ENCODE data around the gene TRIM31.

TRIM31 gene

DNA sequence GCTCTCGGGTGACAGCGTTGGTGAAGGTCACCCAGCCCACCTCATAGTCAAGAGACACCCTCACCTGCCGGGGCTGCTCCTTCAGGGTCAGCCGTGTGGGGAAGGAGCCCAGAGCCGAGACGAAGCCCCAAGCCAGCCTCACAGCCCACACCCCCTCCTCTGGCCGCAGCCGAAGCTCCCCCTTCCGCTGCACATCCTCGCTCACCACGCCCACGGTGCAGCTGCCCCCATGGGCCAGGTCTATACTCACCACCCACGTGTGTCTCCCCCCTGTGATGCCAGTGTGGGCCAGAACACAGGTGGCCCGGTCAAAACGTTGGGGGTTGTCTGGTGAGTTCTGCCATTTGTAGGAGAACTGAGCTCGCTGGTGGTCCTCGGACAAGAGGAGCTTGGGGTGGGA lies 41.2 kb upstream of the TRIM31 start:
- no peak for TF ChIP-seq GATA3 (IDR thresholded peaks at IDR 0.05; ENCODE audit: low read depth, low read length)
- TF ChIP-seq GATA2 (IDR thresholded peaks at IDR 0.05; ENCODE audit: low read depth, low read length): no peak

DNA sequence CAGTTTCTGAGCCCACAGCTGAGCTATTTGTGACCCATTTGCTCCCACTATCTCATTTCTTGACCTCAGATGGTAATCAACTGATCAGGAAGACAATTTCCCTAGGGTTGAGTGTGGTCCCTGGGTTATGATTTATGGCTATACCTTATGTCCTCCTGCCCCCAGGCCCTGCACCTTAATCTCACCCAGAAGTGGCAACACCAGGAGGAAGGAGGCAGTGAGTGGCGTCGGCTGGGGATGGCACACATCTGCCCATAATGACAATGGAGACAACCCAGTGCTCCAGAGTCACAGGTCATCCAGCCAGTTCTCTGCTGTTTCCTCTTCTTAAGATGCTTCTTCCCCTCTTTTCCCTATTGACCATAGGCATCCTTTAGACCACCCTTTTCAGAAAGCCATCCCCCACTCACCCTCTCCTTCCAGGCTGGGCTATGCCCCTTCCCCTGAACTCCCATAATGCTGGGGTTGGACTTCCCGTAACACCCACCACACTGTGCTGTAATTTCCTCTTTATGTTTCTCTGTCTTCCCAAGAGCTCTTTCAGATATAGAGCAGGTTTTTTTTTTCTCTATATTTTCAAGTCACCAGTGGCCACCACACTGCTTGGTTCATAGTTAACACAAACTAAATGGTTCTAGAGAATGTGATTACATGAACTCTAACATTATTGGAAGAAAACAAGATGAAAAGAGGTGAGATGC lies 40.2 kb upstream of the TRIM31 start:
- TF ChIP-seq GATA3 (IDR thresholded peaks at IDR 0.05; ENCODE audit: low read depth, low read length) (no peak), GATA2 (IDR thresholded peaks at IDR 0.05; ENCODE audit: low read depth, low read length) (no peak)

DNA sequence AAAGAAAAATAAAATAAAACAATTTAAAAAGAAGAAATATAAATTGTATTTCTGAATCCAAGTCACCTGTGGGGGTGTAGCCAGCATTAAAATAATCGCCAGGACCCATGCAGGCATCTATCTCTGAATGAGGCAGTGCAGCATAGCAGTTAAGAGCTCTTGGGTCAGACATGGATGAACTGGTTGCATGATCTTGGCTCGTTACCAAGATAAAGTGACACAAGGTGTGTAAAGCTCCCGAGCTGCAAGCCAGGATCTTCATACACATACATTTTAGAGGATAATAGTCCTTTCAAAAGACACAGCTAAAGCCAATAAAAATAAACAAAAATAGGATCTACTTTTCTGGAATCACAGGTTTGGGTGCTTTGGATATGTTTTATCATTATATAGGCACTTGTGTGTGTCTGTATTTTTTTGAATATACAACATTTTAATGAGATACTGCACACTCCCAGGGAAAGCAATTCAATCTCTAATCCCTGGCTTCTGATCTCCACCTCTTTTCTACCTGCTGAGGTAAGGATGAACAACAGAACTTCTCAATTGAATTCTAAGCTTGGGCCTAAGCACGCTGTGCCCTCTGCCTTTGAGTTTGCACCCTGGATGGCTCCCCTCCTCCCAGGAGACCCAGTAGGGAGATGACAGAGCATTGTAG lies 39.3 kb upstream of the TRIM31 start:
- TF ChIP-seq GATA3 (IDR thresholded peaks at IDR 0.05; ENCODE audit: low read depth, low read length) (no peak), GATA2 (IDR thresholded peaks at IDR 0.05; ENCODE audit: low read depth, low read length) (no peak)

DNA sequence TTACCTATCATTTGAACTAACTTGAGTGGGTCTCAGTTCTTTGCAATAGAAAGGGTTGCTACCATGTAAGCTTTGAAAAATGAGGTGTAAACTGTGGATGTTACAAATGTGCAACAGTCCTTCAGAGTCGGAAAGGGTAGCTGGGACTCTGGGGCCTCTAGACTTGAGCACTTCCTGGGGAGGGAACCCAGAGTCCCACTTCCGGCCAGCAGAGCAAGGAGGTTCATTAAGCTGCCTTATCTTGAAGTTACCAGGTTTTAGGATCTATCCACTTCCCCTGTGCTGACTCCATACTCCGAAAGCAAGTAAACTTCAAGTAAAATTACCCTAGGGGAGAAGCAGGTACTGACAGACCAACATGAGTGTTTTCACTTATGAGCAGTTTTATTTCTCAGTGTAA lies 38.7 kb upstream of the TRIM31 start:
- TF ChIP-seq GATA3 (IDR thresholded peaks at IDR 0.05; ENCODE audit: low read depth, low read length): no peak
- TF ChIP-seq GATA2 (IDR thresholded peaks at IDR 0.05; ENCODE audit: low read depth, low read length): no peak

DNA sequence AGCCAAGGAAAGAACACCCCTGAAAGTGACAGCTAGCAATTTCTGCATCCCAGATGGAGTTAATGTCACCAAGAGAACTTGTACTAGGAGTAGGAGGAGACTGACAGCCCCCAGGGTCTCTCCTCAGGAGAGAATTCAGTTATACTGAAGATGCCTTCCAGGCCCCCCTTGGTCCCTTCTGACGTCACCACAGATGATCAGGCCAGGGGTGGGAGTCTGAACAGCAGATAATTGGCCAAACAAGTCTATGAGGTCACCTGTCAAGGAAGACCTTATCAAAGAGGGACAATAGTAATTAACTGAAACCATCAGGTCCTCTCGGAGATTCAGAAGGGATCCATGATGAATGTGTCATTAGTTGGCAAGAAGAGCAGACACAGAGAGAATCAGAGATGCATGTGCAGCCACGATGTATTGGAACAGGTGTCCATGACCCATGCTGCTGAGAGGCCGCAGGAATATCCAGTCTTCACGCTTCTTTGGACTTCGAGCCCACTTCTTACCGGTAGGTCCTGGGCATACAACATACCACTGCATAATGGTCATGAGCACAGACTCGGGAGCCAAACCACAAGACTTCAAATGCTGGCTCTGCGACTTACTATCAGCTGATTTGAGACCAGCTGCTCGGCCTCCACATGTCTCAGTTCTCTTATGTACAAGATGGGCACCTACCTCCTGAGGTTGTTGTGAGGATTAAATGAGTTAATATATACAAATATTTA lies 37.9 kb upstream of the TRIM31 start:
- TF ChIP-seq GATA2 (IDR thresholded peaks at IDR 0.05; ENCODE audit: low read depth, low read length): no peak
- TF ChIP-seq GATA3 (IDR thresholded peaks at IDR 0.05; ENCODE audit: low read depth, low read length): no peak

DNA sequence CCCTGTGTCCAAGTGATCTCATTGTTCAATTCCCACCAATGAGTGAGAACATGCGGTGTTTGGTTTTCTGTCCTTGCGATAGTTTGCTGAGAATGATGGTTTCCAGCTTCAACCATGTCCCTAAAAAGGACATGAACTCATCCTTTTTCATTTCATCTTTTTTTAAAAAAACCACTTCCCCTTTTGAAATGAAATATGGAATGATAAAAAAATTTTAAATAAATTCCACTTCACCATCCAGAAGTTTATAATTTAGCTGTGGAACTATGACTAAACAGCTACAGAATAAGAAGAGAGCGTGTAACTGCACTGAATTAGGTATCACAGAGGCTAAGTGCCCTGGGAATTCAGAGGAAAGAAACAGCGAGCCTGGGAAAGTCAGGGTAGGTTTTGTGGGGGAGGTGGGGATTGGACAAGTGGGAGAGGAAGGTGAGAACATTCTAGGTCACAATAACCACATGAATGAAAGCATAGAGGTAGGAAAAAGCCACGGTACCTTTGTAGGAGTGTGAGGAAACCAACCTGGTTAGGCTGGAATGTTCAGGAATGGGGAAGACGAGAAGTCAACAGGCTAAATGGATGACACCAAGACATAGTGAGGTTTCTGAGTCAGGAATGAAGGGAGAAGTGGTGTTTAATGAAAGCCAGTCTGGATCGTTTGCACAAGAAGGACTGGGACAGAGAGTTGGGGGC lies 37.1 kb upstream of the TRIM31 start:
- TF ChIP-seq GATA3 (IDR thresholded peaks at IDR 0.05; ENCODE audit: low read depth, low read length): no peak
- no peak for TF ChIP-seq GATA2 (IDR thresholded peaks at IDR 0.05; ENCODE audit: low read depth, low read length)

DNA sequence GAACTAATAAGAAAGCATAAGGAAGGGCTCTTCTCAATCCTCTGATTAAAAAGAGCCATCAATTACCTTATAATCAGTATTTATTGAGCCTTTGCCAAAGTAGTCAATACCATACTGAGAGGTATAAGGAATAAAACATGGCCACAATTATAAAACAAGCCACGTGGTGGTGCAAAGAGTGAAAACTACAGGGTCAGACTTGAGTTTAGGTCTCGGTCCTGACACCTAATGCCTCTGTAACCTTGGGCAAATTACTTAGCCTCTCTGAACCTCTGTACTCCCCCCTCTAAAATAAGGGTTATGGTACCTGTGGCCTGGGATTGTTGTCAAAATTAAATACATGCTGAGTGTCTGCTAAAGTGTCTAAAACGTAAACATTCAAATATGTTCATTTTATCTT lies 36.3 kb upstream of the TRIM31 start:
- TF ChIP-seq GATA3 (IDR thresholded peaks at IDR 0.05; ENCODE audit: low read depth, low read length) (no peak), GATA2 (IDR thresholded peaks at IDR 0.05; ENCODE audit: low read depth, low read length) (no peak)

DNA sequence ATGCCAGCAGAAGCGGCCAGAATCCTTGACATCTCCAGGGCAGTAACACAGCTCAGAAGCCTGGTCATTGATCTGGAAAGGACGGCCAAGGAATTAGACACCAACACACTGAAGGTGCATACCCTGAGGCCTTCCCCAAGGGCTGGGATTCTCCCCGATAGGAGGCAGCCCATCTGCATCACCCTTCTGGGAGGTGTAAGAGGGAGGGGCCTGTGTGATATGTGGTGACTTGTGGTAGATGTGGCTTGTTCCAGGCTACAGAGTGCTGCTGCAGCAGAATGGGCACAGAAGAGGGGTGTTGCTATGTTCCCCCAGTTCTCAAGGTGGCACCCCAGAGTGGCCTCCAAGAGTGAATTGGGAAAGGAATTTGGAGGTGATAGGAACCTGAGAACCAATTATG lies 34.2 kb upstream of the TRIM31 start:
- no peak for TF ChIP-seq GATA3 (IDR thresholded peaks at IDR 0.05; ENCODE audit: low read depth, low read length)
- TF ChIP-seq GATA2 (IDR thresholded peaks at IDR 0.05; ENCODE audit: low read depth, low read length): no peak

DNA sequence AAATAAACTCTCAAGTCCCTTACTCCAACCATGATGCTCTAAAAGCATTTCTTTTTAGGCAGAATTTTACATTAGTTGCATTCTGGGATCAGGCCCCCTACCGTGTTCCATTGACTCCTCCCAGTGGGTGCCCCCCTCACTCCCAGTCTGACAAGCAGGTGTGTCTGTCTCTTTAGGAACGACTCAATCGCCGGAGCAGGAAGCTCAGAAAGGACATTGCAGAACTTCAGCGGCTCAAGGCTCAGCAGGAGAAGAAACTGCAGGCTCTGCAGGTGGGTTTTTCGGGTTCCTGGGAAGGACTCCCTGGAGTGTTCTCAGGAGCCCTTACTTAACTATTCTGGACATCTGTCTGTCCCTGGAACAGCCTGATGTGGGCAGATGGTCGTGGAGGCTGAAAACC lies 32.9 kb upstream of the TRIM31 start:
- no peak for TF ChIP-seq GATA2 (IDR thresholded peaks at IDR 0.05; ENCODE audit: low read depth, low read length)
- no peak for TF ChIP-seq GATA3 (IDR thresholded peaks at IDR 0.05; ENCODE audit: low read depth, low read length)

DNA sequence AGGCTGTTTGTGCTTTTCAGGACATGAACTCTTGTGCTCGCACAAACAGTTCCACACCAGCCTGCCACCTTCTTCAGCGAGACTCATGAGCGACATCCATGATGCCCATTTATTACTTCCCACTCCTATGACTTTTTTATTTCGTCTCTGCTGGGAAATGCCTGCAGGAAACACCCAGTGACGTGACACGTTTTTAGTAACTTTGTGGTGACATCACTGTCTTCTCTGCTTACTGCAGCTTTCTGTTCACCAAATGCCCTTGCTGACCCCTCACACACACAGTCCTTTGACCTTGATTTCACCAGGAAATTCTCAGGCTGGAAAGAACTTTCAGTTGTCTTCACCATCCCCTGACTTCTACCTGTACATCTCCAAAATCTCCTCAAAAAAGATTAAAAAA lies 31.9 kb upstream of the TRIM31 start:
- TF ChIP-seq GATA2 (IDR thresholded peaks at IDR 0.05; ENCODE audit: low read depth, low read length) (no peak), GATA3 (IDR thresholded peaks at IDR 0.05; ENCODE audit: low read depth, low read length) (no peak)

DNA sequence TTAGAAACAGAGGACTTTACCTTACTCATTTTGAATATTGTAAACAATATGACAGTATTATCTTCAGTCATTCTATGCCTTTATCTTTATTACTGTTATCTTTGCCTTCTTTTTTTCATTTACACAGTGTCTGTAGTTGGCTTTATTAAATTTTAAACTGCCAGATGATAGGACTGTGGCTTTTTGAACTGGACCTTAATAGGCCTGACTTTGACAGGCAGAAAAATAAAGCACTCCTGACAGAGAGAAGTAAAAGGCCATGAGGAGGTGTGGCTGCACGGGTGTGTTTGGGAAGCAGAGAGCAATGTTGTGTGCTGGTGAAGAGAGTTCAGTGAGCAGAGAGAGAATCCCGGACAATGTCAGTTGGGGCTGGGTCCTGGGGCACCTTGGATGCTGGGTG lies 30.9 kb upstream of the TRIM31 start:
- TF ChIP-seq GATA3 (IDR thresholded peaks at IDR 0.05; ENCODE audit: low read depth, low read length) (no peak), GATA2 (IDR thresholded peaks at IDR 0.05; ENCODE audit: low read depth, low read length) (0 out of 2 replicates have a peak, but pooled peaks have one; percentile 10)

DNA sequence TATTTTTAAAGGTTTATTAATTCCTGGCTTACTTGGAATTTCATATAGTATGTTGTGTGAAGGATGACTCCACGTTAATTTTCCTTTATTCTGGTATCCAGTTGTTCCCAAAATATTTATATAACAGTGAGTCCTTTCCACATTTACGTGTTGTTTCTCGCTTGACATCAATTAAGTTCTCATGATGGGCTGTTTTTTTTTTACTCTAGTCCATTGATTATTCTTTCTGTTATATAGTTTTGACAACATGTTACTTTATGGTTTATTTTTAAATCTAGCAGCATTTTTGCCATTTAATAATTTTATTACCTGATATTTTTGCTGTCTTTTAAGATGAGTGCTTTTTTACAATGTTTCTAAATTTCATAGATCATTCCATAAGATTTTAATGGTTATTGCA lies 29.8 kb upstream of the TRIM31 start:
- TF ChIP-seq GATA3 (IDR thresholded peaks at IDR 0.05; ENCODE audit: low read depth, low read length) (no peak), GATA2 (IDR thresholded peaks at IDR 0.05; ENCODE audit: low read depth, low read length) (no peak)

DNA sequence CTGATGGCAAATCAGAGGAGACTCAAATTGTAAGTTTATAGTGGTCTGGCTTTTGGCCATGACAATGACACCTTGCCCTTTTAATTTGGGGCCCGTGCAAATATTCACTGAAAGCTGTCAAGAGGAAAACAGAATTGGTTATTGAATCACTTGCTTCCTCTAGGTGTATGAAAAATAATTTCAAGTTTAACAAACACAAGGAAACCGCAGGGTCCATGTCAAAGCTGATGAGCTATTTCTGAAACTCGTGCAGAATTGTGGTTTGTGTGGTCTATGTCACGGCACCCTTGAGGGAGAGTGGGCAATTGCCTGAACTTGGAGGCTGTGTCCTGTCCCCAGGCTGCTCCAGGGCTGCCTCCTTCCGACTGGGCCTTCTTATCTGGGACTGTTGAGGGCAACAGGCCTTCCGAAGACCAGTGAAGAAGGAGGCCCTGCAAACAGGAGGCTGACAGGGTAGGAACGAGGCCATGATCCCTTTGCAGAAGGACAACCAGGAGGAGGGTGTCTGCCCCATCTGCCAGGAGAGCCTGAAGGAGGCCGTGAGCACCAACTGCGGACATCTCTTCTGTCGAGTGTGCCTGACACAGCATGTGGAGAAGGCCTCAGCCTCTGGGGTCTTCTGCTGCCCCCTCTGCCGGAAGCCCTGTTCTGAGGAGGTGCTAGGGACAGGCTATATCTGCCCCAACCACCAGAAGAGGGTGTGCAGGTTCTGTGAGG lies 23.8 kb upstream of the TRIM31 start:
- TF ChIP-seq GATA2 (IDR thresholded peaks at IDR 0.05; ENCODE audit: low read depth, low read length): no peak
- TF ChIP-seq GATA3 (IDR thresholded peaks at IDR 0.05; ENCODE audit: low read depth, low read length): no peak

DNA sequence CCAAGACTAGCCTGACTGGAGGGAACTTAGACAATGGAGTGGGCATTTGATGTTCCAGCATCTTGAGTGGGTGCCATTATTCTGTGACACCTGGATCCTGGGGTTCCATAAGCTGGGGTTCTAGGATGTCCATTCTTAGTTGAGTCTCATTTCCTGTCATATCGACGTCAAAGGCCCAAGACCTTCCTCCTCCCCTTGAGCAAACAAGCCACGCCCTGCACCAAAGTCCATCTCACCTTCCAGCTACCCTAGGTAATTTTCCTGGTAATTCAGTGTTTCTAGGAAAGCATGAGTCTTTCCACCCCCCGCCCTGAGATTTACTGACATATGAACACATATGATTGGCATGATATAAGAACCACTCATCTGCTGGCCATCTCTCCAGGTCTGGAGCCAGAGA lies 22.9 kb upstream of the TRIM31 start, which contains the start of gene TRIM40:
TSS of gene TRIM40 (plus strand) at position 384 of the 400 bp plus-strand sequence. CDS start 897 bp downstream, outside the sequence.
- TF ChIP-seq GATA3 (IDR thresholded peaks at IDR 0.05; ENCODE audit: low read depth, low read length) (no peak), GATA2 (IDR thresholded peaks at IDR 0.05; ENCODE audit: low read depth, low read length) (no peak)

Measured in SH-SY5Y (cell line).